HL-60/S4 treated with phorbol 12-myristate 13-acetate at 8.2 ng/mL for 4 days and 3 days (cell line): ENCODE data around the gene IL36B.
"Not testable (repeated sequence)": the region's sequence is repeated elsewhere in the genome, so short reads cannot be mapped to it uniquely, and the experiment has no call there.

ENCODE experiments used
- in situ Hi-C: fragments of 300-500 bp; cut with MboI; formaldehyde crosslinking; loops from 2 replicates; pipeline ENCODE4 v1.15.0; 2022; ENCODE audit warnings: low sequenced_read_pairs

Gene IL36B

DNA sequence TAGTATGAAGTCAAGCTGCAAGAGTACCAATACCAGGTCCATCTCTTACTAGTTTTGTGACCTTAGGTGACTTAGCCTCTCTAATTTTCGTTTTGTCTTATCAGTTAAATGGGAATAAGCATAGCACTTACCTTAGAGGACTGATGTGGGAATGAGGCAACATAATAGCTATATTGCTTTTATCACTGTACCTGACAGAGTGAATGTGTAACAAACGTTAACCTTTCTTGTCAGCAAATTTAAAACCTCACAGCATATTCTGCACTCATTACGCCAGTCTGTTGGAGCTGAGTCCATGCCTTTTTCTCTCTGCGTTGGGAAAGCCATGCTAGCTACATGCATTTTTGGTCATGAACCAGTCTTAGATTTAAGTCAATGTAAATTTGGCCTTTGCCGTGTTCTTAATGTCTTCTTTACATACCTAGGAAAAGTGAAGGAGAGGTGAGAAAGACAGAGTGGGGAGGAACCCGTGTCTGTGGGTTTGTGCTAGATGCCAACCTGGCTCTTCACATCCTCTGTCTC is at the start of gene IL36B:
TSS of gene IL36B (minus strand) at position 472 of the 522 bp plus-strand sequence.
- in situ Hi-C loops = no loop called here

DNA sequence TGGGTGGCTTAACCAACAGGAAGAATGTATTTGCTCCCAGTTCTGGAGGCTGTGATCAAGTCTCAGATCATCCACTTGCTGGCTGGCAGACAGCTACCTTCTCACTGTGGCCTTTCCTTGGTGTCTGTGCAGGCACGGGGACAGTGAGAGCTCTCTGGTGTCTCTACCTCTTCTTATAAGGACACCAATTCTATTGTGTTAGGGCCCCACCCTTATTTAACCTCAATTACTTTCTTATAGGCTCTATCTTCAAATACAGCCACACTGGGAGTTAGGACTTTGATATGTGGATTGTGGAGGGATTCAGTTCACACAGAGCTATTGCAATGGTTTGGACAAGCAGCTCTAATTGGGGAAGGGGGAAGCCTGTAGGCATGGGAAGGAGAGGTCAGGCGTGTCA is 49.5 kb upstream of the IL36B start:
- in situ Hi-C loops = no loop called here

DNA sequence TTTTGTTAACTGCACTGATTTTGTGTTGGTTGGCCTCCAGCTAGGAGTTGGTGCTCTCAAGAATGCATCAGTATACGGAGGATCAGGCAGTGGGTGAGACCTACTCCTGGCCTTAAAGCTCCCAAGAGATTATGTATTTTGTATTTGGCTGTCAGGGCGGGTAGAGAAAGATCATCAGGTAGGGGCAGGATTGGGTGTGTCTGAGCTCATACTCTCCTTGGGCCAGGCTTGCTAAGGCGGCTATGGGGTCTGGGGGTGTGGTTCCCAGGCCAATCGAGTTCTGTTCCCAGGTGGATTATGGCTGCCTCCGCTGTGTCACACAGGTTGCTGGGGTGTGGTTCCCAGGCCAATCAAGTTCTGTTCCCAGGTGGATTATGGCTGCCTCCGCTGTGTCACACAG is 45.9 kb upstream of the IL36B start:
- in situ Hi-C loops = no loop called here

DNA sequence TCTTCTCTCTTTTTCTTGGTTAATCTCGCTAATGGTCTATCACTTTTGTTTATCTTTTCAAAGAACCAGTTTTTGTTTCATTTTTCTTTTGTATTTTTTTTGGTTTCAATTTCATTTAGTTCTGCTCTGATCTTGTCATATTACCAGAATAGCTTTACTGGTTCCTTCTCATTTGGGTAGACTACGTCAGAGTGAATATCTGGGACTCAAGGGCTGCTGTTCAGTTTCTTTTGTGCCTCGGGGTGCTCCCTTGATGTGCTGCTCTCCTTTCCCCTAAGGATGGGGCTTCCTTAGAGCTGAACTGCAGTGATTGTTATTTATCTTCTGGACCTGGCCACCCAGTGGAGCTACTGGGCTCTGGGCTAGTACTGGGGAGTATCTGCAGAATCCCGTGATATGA is 45.4 kb upstream of the IL36B start:
- in situ Hi-C loops = no loop called here

DNA sequence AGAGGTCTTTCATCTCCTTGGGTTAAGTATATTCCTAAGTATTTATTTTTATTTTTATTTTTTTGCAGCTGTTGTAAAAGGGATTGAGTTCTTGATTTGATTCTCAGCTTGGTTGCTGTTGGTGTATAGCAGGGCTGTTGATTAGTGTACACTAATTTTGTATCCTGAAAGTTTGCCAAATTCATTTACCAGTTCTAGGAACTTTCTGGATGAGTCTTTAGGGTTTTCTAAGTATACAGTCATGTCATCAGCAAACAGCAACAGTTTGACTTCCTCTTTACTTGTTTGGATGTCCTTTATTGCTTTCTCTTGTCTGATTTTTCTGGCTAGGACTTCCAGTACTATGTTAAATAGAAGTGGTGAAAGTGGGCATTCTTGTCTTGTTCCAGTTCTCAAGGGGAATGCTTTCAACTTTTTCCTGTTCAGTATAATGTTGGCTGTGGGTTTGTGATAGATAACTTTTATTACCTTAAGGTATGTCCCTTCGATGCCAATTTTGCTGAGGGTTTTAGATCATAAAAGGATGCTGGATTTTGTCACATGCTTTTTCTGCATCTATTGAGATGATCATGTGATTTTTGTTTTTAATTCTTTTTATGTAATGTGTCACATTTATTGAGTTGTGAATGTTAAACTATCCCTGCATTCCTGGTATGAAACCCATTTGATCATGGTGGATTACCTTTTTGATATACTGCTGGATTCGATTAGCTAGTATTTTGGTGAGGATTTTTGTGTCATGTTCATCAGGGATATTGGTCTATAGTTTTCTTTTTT is 44.4 kb upstream of the IL36B start:
- in situ Hi-C loops = not testable (repeated sequence)

DNA sequence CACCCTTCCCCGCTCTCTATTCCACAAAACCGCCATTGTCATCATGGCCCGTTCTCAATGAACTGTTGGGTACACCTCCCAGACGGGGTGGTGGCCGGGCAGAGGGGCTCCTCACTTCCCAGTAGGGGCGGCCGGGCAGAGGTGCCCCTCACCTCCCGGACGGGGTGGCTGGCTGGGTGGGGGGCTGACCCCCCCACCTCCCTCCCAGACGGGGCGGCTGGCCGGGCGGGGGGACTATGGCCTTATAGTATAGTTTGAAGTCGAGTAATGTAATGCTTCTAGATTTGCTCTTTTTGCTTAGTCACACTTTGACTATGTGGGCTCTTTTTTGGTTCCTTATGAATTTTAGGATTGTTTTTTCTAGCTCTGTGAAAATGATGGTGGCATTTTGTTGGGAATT is 43.6 kb upstream of the IL36B start:
- in situ Hi-C loops = not testable (repeated sequence)

DNA sequence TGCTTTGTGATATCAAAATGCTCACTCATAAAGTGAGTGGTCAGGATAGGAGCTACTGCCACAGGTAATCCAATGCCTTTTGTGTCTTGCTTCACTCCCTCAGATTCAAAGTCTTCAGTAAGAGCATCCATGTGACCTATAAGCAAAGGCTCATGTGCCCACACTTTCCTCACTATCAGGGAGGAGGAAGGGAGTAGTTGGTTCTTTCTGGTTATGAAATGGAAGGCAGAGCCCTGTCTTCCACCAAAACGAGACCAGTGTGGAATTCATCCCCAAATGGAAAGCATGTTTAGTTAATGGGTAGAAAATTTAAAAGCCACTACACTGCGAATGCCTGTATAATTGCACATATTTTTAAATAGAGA is 40.9 kb upstream of the IL36B start:
- in situ Hi-C loops = no loop called here

DNA sequence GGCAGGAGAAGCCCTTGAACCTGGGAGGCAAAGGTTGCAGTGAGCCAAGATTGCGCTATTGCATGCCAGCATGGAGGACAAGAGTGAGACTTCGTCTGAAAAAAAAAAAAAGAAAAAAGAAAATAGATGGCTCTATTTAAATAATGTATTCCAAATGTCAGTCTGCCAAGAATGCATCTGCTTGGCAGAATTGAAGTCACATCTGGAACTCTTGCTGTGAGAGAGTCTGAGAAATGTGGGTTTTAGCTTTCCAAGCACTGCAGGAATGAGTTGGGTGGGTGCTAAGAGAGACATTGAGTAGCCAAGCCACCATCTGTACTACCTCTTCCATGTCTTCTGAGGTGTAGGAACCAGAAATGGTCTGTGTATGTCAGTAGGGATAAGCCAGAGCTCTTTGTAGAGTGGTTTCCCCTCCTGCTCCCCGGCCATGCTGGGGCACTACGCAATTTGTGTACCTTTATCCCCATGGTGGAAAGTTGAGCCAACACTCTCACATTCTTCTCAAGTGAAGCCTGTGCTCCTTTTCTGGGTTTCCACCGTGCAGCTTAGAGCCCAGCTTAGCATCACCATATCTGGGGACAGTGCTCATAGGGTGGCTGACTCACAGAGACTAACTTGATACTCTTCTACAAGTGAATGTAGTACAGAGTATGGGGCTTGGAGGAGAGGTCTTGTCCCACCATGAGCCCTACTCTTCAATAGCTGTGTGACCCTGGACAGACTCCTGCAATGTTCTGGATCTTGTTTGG is 40.4 kb upstream of the IL36B start:
- in situ Hi-C loops = no loop called here

DNA sequence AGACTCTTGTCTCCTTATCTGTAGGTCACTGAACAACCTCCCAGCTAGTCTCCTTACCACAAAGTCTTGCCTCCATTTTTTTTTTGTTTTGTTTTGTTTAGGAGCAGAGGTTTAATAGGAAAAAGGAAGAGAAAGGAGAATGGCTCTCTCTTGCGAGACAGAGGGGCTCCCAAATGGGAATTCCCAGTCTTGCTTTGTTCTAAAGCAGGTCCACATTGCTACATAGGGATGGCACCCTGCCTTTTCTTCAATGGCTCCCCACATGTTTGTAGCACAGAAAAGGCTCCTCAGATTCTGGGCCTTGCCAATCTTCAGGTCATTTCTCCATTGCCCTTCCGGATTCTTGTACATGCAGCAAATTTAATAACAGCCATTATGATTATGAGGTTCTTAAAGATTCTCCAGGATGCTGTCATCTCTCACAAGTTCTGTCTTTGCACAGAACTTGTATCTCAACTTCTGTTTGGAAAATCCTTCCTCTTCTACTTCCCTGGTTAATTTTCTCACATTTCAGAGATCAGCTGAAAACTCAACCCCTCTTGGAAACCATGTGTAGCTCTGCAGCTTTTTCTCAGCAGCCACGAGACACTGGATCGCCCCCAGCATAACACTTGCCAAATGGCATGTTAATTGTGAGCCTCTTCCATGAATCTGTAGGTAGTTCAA is 38.7 kb upstream of the IL36B start:
- in situ Hi-C loops = no loop called here

DNA sequence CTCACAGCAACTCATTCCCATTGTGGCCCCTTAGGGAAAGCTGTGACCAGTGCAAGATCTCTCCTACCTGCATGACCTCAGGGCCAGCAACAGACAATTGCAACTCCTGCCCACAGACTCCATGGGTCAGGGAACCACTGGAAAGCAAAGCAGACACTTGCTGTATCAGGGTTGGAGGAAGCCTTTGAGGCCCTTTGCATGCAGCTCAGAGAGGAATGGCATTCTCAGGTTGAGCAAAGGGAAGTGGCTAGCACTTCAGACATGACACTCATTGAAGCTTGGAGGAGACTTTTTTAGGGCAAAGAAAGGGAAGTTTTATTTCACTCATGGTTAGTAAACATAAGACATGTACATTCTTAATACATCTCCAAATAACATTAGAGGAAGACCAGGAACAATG is 37.2 kb upstream of the IL36B start:
- in situ Hi-C loops = no loop called here

DNA sequence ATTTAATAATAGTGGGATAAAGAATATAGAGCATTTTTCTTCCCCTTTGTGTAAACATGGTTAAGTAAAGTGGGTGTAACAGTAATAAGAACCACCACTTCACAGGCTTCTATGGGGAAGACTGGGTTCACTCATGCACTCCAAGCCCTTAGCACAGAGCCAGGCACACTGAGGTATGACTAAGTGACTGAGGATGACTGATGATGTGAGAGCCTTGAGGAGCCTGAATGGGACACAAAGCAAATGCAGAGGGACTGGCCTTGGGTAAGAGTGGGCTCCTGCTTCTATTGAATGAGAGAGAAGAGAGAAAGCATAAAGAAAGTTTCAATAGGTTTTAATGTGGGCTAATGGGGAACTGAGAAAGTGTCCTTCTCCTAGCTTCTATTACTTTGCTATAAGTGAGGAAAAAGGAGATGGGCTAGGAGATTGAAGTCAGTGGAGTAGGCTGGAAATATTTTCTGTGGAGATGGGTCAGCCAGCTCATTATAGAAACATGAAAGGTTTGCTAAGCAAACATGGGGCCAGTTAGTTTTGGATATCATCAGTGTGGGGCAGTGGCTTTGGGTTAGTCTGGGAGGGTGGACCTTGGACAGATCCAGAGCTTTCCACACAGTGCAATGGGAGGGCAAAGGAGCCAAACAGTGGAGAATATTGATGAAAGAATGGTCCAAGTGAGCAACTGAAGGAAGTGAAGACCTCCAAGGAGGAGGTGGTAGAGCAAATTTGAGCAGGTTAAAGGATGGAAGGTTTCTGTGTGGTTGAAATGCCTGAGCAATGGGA is 35.7 kb upstream of the IL36B start:
- in situ Hi-C loops = no loop called here

DNA sequence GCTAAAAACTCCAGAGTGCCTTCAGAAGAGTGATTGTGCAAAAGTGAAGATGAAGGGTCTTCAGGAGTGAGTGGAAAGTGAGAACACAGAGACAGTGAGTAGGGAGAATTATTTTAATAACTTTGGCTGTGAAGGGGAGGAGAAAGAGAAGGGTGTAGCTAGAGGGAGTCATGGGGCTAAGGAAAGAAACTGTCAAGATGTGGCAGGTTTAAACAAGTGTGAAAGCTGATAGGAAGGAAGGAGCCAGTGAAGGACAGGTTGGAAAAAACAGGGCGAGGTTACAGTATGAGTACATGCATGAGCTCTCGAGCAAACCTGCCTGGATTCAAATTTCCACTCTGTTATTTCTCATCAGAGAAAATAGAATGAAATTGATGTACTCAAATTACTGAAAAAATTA is 32.9 kb upstream of the IL36B start:
- in situ Hi-C loops = no loop called here

DNA sequence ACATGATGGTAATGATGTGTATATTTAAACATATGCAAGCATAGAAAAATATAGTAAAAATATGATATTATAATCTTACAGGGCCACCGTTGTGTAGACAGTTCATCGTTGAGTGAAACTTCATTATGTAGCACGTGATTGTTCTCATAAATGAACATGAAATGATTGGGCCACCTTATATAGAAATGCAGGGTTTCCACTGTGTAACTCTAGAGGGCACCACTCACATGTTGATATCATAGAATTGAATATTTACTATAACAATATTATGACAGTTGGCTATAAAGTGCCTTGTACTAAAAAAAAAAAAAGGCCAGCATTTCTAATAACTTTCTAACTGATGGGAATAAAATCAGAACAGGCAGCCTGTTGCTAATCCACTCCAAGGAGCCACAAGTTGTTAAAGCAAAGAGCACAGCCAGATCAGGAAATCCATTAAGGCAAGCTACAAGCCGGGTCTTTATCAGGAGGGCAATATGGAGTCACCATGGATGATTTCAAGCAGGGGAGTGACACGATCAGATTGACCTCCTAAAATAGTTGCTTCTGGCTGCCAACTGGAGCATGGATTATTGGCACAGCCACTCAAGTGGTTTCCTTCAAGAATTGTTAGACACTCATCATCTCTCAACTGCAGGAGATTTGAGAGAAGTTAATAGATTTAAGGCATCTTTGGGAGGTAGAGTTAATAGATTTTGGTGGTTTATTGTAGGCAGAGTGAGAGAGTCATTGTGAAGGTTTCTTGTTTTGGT is 31.8 kb upstream of the IL36B start:
- in situ Hi-C loops = no loop called here

DNA sequence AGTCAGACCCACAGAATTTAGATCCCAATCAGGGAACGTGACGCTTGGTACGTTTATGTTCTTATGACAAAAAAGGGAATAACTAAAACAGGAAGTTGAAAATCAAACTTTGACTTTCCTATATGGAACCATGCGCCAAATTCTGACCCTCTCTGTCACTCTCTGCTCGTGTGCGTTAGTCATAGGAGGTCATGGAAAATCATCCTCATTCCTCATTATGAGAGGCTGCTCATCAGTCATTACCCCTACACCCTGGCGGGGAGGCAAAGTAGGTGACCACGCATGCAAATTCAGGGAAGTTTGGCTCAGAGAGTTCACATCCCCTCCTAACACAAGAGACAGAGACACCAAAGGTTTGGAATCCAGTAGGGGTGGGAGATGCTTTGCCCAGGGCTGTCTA is 30.6 kb upstream of the IL36B start:
- in situ Hi-C loops = no loop called here

DNA sequence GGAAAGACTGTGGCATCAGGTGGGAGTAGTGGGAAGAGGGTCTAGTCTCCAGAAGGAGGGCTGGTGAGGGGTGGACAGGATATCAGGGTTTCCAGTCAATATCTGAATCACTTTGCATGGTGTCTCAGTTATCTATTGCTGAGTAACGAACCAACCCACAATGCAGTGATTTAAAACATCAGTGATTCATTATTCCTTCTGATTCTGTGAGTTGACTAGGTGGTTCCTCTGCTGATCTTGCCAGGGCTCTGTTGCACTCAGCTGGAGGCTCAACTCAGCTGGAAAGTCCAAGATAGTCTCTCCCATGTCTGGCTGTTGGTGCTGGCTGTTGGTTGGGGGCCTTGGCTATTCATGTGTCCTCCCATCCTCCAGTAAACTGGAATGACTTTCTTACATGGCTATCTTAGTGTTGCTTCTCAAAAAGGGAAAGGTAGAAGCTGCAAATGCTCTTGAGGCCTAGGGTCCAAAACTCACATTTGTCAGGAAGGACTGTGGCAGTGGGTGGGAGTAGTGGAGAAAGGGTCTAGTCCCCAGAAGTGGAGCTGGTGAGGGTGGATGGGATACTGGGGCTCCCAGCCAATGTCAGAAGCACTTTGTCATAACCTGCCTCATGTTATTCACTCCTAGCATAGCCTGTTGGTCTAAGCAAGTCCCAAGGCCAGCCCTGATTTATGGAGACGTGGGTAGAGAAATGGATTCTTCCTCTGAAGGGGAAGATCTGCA is 29.0 kb upstream of the IL36B start:
- in situ Hi-C loops = no loop called here

DNA sequence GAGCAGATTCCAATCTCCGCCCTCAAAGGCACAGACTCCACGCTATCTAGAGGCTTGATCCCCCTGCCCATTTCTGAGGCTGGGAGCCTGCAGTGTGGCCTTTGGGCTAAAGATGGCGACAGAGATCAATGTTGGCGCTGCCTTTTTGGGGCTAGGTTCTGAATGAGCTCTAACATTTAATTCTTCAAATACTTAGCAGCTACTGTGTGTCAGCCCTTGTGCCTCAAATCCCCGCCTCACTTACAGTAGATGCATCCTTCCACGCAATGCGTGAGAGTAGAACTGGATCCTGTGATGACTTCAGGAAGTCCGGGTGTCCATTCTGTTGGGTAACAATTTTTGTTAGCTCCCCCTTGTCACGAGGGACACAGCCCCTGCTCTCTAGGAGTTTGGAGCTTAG is 27.5 kb upstream of the IL36B start:
- in situ Hi-C loops = no loop called here

DNA sequence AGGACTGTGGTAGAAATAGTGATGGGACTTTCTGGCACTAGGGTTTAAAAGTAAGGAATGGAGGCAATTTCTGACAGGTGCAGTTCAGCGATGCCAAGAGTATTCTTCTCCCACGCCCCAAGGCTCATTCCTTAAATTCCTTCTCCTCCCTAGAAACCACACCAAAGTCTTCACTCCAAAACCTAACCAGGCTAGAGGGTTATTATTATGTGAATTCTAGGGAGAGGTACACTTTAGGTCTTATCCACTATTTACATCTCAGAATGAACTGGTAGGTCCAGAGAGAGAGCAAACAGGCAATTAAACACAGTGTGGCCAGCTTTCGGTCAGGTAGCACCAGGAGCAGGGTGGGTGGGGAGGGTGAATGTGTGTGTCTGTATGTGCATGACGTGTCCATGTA is 26.5 kb upstream of the IL36B start:
- in situ Hi-C loops = no loop called here

DNA sequence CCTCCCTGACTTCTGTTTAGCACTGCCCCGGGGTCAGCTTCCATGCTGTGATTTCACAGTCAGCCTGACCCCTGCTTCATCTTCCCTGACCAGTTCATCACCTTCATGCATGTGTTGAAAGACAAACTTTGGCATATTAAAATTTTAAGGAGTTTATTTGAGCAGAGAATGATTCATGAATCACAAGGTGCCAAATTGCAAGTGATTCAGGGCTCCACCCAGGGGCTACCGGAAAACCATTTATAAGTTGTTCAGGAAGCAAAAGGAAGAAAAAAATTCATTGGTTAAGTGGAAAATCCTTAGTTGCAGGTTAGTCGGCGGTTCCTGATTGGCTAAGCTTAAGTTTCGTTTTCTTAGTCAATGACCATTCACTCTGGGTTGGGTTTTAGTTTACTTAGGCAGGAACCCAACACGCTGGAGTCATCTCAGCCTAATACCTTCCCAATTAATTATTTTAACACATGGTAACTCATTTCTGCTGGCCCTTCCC is 25.7 kb upstream of the IL36B start:
- in situ Hi-C loops = no loop called here

DNA sequence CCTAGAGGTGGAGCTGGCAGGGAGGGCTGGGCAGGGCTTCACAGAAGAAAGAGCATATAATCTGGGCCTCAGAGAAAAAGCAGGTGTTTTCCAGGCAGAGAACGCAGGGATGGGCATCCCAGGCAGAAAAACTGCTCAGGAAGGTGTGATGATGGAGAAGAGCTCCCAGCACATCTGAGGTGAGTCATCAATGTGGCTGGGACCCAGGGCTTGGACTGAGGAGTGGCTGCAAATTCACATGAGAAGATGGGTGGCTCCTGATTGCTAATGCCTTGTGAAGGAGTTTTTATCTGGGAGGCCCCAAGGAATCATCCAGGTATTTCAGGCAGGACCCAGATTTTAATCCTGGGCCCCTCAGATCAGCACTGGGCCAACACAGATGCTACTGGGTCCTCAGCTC is 25.3 kb upstream of the IL36B start:
- in situ Hi-C loops = no loop called here
